ENCODE results near the gene ECE2. TPM values are rescaled to one million over a fixed set of nuclear protein-coding genes. Genes with fewer than 3 reads are reported as not detected.

ECE2 gene
- total and polyA plus RNA-seq, 4 donors: not detected

- no peak for TF ChIP-seq CTCF (IDR thresholded peaks at IDR 0.05; ENCODE audit: low read depth, low read length, missing input control)
- no peak for TF ChIP-seq RXRA (IDR thresholded peaks at IDR 0.05)
- TF ChIP-seq, protein P1, sequence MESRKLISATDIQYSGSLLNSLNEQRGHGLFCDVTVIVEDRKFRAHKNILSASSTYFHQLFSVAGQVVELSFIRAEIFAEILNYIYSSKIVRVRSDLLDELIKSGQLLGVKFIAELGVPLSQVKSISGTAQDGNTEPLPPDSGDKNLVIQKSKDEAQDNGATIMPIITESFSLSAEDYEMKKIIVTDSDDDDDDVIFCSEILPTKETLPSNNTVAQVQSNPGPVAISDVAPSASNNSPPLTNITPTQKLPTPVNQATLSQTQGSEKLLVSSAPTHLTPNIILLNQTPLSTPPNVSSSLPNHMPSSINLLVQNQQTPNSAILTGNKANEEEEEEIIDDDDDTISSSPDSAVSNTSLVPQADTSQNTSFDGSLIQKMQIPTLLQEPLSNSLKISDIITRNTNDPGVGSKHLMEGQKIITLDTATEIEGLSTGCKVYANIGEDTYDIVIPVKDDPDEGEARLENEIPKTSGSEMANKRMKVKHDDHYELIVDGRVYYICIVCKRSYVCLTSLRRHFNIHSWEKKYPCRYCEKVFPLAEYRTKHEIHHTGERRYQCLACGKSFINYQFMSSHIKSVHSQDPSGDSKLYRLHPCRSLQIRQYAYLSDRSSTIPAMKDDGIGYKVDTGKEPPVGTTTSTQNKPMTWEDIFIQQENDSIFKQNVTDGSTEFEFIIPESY (IDR thresholded peaks at IDR 0.05): no peak
Measured at GRCh38 chr3:184259396-184259877, 16.4 kb upstream of the ECE2 start (continued).

GRCh38 chr3:184259878-184260723 lies 15.7 kb upstream of the ECE2 start:
- Histone ChIP-seq H3K9me3 (ENCODE audit: control insufficient read depth in 4 of 4, low read length in 3 of 4) (no peaks in the 10 kb centered on the region), H3K27me3 (ENCODE audit: control insufficient read depth in 4 of 4, insufficient read depth in 4 of 4, low read length in 3 of 4) (no peaks in the 10 kb centered on the region), H3K4me1 (ENCODE audit: control insufficient read depth in 4 of 4, insufficient read depth in 4 of 4, low read length in 3 of 4) (peaks cover 9 to 29% (median 14%) of the 10 kb centered on the region in 4 donors), H3K9ac (ENCODE audit: low read depth in 1 of 2, low read length in 2 of 2) (no peak overlapping the region), H3K4me3 (ENCODE audit: low read depth in 1 of 3, low read length in 3 of 3) (peak overlapping the region in 1 of 3 donors; percentile 67), H3K36me3 (ENCODE audit: control insufficient read depth in 4 of 4, insufficient read depth in 3 of 4, low read depth in 1 of 4, low read length in 3 of 4) (peaks cover 0 to 5% (median 0%) of the 10 kb centered on the region in 4 donors), H3K27ac (ENCODE audit: low read depth in 1 of 2, low read length in 2 of 2) (no peak overlapping the region)
- no peak for TF ChIP-seq SP1 (IDR thresholded peaks at IDR 0.05)
- TF ChIP-seq REST (IDR thresholded peaks at IDR 0.05): peak; percentile 94
- no peak for TF ChIP-seq ATF3 (IDR thresholded peaks at IDR 0.05)
- 3% methylated on average over 91 of the region's 91 CpGs for WGBS
- no peak for DNase-seq (ENCODE audit: low spot score)

- H3K4me3 ChIP-seq (ENCODE audit: low read depth in 1 of 3, low read length in 3 of 3): peak overlapping the region in 1 of 3 donors; percentile 67
- no peak for DNase-seq (ENCODE audit: low spot score)
- no peak overlapping the region for H3K9ac ChIP-seq (ENCODE audit: low read depth in 1 of 2, low read length in 2 of 2)
- 3% methylated on average over 49 of the region's 49 CpGs for WGBS
- no peak for TF ChIP-seq JUND (IDR thresholded peaks at IDR 0.05)
- TF ChIP-seq TAF1 (conservative IDR thresholded peaks at IDR 0.05): no peak
- no peaks in the 10 kb centered on the region for H3K9me3 ChIP-seq (ENCODE audit: control insufficient read depth in 4 of 4, low read length in 3 of 4)
- H3K36me3 ChIP-seq (ENCODE audit: control insufficient read depth in 4 of 4, insufficient read depth in 3 of 4, low read depth in 1 of 4, low read length in 3 of 4): peaks cover 0 to 5% (median 0%) of the 10 kb centered on the region in 4 donors
- peaks cover 9 to 29% (median 14%) of the 10 kb centered on the region in 4 donors for H3K4me1 ChIP-seq (ENCODE audit: control insufficient read depth in 4 of 4, insufficient read depth in 4 of 4, low read length in 3 of 4)
- no peak overlapping the region for H3K27ac ChIP-seq (ENCODE audit: low read depth in 1 of 2, low read length in 2 of 2)
- H3K27me3 ChIP-seq (ENCODE audit: control insufficient read depth in 4 of 4, insufficient read depth in 4 of 4, low read length in 3 of 4): no peaks in the 10 kb centered on the region
Measured at GRCh38 chr3:184260724-184261269, 15.0 kb upstream of the ECE2 start.
